Measurements from ENCODE around the gene WWTR1.

DNA sequence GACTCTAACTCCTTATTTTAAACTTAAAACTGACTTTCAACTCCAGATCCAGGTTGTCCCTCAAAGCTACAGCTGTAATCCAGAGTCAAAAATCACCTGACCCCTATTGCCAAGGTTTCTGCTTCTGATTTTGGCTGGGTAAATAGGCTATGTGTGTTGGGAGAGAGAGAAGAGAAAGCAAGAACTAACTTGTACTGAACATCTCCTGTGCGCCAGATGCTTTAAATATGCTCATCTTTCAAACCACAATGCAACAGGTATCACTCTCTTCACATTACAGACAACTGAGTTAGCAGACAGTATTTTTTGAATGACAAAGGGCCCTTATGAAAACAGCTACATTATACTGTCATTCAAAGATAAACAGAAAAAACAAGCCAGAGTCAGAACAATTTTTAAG lies 7.0 kb downstream of the WWTR1 start:
- TF ChIP-seq POLR2A (IDR thresholded peaks at IDR 0.05; ENCODE audit: low read depth, low read length) (no peak), POLR2AphosphoS5 (IDR thresholded peaks at IDR 0.05; ENCODE audit: low read depth, low read length) (no peak), TAF1 (IDR thresholded peaks at IDR 0.05; ENCODE audit: borderline replicate concordance, low read depth, low read length) (no peak)

All from GM12892 (cell line).